Measurements from ENCODE around the gene MAVS. TPM values are rescaled to one million over a fixed set of nuclear protein-coding genes. Genes with fewer than 3 reads are reported as not detected.

MAVS gene
- total and polyA plus RNA-seq, 9 of the 15 experiments (the other 6 are each of a cell fraction or from before 2014, with no cell fraction given), result 1.6 to 22.0 (median 11.3) TPM

DNA sequence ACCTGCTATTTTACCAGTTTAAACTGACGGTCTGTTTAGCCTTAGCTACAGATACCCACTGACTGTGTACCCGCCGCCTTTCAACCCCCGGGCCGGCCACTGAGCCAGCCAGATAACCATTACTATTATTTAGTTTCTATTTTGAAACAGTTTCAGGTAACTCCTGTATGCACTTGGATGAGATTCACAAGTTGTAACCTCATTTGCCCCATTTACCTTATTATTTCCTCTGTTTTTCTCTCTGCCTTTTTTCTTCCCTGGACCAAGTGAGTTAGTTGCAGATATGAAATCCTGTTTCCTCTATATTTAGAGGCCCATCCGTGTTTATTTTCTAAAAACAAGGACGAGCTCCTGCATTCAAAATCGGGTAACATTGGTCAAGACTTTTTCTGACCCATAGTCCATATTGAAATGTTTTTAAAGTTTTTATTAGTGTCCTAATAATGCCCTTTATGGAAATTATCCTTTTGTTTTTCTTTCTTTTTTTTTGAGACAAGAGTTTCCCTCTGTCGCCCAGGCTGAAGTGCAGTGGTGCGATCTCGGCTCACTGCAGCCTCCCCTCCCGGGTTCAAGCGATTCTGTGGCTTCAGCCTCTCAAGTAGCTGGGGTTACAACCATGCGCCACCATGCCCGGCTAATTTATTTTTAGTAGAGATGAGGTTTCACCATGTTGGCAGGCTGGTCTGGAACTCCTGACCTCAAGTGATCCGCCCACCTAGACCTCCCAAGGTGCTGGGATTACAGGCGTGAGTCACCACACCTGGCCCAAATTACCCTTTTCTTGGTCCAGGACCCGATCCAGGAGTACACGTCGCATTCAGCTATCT, 25.5 kb upstream of the MAVS start (continued):
- TF ChIP-seq, protein P1, sequence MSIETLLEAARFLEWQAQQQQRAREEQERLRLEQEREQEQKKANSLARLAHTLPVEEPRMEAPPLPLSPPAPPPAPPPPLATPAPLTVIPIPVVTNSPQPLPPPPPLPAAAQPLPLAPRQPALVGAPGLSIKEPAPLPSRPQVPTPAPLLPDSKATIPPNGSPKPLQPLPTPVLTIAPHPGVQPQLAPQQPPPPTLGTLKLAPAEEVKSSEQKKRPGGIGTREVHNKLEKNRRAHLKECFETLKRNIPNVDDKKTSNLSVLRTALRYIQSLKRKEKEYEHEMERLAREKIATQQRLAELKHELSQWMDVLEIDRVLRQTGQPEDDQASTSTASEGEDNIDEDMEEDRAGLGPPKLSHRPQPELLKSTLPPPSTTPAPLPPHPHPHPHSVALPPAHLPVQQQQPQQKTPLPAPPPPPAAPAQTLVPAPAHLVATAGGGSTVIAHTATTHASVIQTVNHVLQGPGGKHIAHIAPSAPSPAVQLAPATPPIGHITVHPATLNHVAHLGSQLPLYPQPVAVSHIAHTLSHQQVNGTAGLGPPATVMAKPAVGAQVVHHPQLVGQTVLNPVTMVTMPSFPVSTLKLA (conservative IDR thresholded peaks at IDR 0.05), result no peak
- TF ChIP-seq FIP1L1 (IDR thresholded peaks at IDR 0.05; ENCODE audit: low read depth, low read length, poor library complexity, severe bottlenecking) (no peak), FOXJ3 (CRISPR knock-in tag; IDR thresholded peaks at IDR 0.05) (no peak), ZNF717 (CRISPR knock-in tag; IDR thresholded peaks at IDR 0.05) (no peak), BDP1 (IDR thresholded peaks at IDR 0.05; ENCODE audit: insufficient read depth, insufficient read length) (no peak), TFE3 (CRISPR knock-in tag; IDR thresholded peaks at IDR 0.05) (no peak), TGIF2 (CRISPR knock-in tag; IDR thresholded peaks at IDR 0.05) (no peak), STAT5A (IDR thresholded peaks at IDR 0.05; ENCODE audit: borderline replicate concordance, low read length) (no peak), KDM5B (IDR thresholded peaks at IDR 0.05; ENCODE audit: insufficient replicate concordance, low read depth, low read length) (peak; percentile 22), DNMT1 (IDR thresholded peaks at IDR 0.05) (no peak), RBM22 (IDR thresholded peaks at IDR 0.05; ENCODE audit: low read depth, low read length, poor library complexity, severe bottlenecking) (no peak), HNRNPK (IDR thresholded peaks at IDR 0.05; ENCODE audit: low read depth, low read length, poor library complexity, severe bottlenecking) (no peak), HCFC1 (IDR thresholded peaks at IDR 0.05; ENCODE audit: low read depth, low read length) (no peak), ZC3H4 (CRISPR knock-in tag; IDR thresholded peaks at IDR 0.05; ENCODE audit: borderline replicate concordance) (no peak), ZNF696 (CRISPR knock-in tag; conservative IDR thresholded peaks at IDR 0.05) (no peak)
- TF ChIP-seq, protein P2, sequence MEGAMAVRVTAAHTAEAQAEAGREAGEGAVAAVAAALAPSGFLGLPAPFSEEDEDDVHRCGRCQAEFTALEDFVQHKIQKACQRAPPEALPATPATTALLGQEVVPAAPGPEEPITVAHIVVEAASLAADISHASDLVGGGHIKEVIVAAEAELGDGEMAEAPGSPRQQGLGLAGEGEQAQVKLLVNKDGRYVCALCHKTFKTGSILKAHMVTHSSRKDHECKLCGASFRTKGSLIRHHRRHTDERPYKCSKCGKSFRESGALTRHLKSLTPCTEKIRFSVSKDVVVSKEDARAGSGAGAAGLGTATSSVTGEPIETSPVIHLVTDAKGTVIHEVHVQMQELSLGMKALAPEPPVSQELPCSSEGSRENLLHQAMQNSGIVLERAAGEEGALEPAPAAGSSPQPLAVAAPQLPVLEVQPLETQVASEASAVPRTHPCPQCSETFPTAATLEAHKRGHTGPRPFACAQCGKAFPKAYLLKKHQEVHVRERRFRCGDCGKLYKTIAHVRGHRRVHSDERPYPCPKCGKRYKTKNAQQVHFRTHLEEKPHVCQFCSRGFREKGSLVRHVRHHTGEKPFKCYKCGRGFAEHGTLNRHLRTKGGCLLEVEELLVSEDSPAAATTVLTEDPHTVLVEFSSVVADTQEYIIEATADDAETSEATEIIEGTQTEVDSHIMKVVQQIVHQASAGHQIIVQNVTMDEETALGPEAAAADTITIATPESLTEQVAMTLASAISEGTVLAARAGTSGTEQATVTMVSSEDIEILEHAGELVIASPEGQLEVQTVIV (CRISPR knock-in tag; IDR thresholded peaks at IDR 0.05; ENCODE audit: borderline replicate concordance), result no peak
- TF ChIP-seq, protein P3, sequence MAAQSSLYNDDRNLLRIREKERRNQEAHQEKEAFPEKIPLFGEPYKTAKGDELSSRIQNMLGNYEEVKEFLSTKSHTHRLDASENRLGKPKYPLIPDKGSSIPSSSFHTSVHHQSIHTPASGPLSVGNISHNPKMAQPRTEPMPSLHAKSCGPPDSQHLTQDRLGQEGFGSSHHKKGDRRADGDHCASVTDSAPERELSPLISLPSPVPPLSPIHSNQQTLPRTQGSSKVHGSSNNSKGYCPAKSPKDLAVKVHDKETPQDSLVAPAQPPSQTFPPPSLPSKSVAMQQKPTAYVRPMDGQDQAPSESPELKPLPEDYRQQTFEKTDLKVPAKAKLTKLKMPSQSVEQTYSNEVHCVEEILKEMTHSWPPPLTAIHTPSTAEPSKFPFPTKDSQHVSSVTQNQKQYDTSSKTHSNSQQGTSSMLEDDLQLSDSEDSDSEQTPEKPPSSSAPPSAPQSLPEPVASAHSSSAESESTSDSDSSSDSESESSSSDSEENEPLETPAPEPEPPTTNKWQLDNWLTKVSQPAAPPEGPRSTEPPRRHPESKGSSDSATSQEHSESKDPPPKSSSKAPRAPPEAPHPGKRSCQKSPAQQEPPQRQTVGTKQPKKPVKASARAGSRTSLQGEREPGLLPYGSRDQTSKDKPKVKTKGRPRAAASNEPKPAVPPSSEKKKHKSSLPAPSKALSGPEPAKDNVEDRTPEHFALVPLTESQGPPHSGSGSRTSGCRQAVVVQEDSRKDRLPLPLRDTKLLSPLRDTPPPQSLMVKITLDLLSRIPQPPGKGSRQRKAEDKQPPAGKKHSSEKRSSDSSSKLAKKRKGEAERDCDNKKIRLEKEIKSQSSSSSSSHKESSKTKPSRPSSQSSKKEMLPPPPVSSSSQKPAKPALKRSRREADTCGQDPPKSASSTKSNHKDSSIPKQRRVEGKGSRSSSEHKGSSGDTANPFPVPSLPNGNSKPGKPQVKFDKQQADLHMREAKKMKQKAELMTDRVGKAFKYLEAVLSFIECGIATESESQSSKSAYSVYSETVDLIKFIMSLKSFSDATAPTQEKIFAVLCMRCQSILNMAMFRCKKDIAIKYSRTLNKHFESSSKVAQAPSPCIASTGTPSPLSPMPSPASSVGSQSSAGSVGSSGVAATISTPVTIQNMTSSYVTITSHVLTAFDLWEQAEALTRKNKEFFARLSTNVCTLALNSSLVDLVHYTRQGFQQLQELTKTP (IDR thresholded peaks at IDR 0.05; ENCODE audit: low read depth in 1 of 2, partially characterized antibody in 2 of 2), result no peak
